Epithelial cell of proximal tubule (primary cell): ENCODE data around the gene TAX1BP1. TPM values are rescaled to one million over a fixed set of nuclear protein-coding genes. Genes with fewer than 3 reads are reported as not detected.
"Not testable (repeated sequence)": the region's sequence is repeated elsewhere in the genome, so short reads cannot be mapped to it uniquely, and the experiment has no call there.

ENCODE experiments used
- DNase-seq: peaks from one replicate; pipeline ENCODE4 v3.0.0-alpha.2; 2011; ENCODE audit warnings: low read depth
- H3K4me3 ChIP-seq: 2 replicates; pipeline ENCODE4 v1.5.1; 2011; ENCODE audit warnings: low read depth, mild to moderate bottlenecking, low read length
- total RNA-seq: library from RNA; depleted of rRNA; stranded (reverse); fragments of >200 nt; gene quantifications from 2 replicates; pipeline ENCODE4 v1.2.3, GENCODE V29; 2015
- TF ChIP-seq, protein P1 (sequence below): conservative IDR thresholded peaks from 2 replicates; pipeline ENCODE4 v1.5.1; 2012; ENCODE audit warnings: low read depth, mild to moderate bottlenecking, low read length

The TAX1BP1 gene
- total RNA-seq, 1 donor from 2014 or later: 63.1 TPM

DNA sequence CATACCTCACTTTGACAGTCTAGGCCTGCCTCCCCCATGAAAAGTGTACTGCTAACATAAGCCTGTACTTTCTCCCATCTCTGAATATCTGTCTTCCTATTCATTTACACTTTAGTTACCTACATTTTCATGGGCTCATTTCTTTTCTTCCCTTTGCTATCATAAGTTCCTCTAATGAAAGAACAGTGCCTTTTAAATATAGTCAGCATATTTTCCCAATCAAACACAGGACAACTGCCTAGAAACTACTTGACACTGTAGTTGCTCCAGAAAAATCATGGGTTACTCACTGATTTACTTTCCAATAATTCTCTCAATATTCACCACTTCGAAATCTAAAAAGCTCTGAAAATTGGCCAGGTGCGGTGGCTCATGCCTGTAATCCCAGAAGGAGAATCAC is 2.8 kb upstream of the TAX1BP1 start:
- no peak overlapping the region for H3K4me3 ChIP-seq
- TF ChIP-seq, protein P1, sequence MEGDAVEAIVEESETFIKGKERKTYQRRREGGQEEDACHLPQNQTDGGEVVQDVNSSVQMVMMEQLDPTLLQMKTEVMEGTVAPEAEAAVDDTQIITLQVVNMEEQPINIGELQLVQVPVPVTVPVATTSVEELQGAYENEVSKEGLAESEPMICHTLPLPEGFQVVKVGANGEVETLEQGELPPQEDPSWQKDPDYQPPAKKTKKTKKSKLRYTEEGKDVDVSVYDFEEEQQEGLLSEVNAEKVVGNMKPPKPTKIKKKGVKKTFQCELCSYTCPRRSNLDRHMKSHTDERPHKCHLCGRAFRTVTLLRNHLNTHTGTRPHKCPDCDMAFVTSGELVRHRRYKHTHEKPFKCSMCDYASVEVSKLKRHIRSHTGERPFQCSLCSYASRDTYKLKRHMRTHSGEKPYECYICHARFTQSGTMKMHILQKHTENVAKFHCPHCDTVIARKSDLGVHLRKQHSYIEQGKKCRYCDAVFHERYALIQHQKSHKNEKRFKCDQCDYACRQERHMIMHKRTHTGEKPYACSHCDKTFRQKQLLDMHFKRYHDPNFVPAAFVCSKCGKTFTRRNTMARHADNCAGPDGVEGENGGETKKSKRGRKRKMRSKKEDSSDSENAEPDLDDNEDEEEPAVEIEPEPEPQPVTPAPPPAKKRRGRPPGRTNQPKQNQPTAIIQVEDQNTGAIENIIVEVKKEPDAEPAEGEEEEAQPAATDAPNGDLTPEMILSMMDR: no peak
- no peak for DNase-seq

DNA sequence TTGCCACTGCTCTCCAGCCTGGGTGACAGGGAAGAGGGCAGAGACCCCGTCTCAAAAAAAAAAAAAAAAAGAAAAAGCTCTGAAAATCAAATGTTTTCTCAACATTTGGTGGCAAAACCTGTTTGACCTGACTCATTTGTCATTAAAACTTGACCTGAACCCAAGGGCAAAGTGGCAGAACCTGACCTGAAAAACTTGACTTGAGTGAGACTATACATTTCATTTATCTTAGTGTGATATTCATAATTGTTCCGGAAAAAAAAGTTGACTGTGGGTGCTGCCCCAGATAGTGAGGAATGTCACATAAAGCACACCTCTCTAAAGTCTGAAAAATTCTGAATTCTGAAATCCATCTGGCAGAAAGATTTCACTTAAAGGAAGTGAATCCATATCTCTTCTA is 2.3 kb upstream of the TAX1BP1 start:
- H3K4me3 ChIP-seq: no peak overlapping the region
- no peak for DNase-seq
- TF ChIP-seq, protein P1: no peak

DNA sequence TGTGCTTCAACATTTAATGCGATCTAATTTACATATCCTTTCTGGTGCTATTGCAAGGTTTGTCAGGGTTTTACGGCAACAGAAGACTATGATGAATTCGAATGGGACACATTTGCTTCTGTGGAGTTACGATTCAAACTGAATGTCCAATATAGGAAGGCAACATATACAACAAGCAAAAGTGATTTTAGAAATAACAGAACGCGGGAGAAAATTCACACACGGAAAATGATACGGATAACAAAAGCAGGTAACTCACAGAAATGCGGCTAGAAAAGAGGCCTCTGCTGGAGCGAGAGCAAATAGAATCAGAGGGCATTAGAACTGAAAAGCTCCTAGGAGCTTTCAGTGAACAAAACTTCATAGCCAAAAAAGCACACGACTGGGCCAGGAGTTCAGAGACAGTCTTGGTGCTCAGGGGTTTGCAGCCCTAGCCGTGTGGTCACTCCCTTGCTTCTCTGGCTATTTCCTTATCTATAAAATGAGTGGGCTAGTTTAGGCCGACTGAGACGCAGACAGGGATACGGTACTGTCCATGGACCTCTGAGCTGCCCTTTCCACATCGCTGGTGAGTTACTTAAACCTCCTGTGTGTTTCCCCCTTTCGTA is 557 bp upstream of the TAX1BP1 start:
- DNase-seq: peak; percentile 35
- TF ChIP-seq, protein P1: no peak
- peak overlapping the region; percentile 90 for H3K4me3 ChIP-seq

DNA sequence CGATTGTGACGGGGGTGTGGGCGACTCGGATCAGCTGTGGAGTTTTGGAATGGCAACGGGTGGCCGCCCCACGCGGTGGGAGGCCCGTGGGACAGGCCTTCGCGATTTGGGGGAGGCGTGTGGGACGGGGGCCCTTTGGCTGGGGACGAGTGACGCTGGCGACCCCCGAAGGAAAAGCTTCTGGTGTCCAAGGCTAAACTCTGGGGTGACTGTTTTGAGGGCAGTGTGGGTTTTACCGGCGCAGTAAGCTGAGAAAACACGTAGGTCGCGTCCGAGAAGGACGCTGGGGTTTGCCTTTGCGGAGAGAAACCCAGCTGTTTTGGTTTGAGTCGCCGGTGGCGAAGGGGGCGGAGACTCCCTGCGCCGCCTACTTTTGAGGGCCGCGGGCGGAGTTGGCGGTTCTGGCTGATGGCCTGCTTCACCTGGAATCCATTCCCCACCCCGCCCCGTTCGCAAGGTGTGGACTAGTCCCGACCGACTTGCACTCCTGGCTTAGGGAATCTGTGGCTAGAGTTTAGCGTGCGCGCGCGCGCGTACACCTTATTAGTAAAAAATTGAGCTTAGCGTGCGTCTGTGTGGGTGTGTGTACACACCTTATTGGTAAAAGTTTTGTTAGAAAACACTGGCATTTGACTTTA is 606 bp downstream of the TAX1BP1 start:
- peak; percentile 23 for DNase-seq
- TF ChIP-seq, protein P1: no peak

DNA sequence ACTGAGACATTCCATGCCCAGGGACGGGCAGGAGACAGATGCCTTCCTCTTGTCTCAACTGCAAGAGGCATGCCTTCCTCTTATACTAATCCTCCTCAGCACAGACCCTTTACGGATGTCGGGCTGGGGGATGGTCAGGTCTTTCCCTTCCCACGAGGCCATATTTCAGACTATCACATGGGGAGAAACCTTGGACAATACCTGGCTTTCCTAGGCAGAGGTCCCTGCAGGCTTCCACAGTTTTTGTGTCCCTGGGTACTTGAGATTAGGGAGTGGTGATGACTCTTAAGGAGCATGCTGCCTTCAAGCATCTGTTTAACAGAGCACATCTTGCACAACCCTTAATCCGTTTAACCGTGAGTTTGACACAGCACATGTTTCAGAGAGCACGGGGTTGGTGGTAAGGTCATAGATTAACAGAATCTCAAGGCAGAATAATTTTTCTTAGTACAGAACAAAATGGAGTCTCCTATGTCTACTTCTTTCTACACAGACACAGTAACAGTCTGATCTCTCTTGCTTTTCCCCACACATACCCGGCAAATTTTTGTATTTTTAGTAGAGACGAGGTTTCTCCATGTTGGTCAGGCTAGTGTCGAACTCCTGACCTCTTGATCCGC is 2.2 kb downstream of the TAX1BP1 start:
- not testable (repeated sequence) for DNase-seq, H3K4me3 ChIP-seq

More for the DNA sequence above, 606 bp downstream of the TAX1BP1 start:
- H3K4me3 ChIP-seq: peak overlapping the region; percentile 90

DNA sequence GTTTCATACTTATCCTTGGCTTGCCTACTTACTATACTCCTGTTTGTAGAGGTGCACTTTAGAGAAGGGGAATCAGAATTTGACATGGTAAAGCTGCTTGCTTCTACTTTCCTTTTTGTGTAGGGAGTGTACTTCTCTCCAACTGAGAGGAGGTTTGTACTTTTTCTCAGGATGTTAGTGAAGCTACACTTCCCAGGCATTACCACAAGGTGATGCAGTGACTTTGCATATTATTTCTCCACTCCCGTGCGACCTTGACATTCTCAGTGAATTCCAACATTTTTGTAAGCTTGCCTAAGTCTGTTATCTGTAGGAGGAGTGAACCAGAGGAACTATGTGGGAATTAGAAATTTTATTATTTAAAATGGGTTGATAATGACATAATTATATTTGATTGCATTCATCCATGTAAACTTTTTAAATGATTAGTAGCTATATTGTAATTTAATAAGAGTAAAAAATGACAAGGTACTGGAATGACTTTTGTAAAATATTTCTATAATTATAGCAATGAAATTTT is 5.2 kb downstream of the TAX1BP1 start:
- peak; percentile 46 for DNase-seq
- TF ChIP-seq, protein P1: peak; percentile 79
- no peak overlapping the region for H3K4me3 ChIP-seq

DNA sequence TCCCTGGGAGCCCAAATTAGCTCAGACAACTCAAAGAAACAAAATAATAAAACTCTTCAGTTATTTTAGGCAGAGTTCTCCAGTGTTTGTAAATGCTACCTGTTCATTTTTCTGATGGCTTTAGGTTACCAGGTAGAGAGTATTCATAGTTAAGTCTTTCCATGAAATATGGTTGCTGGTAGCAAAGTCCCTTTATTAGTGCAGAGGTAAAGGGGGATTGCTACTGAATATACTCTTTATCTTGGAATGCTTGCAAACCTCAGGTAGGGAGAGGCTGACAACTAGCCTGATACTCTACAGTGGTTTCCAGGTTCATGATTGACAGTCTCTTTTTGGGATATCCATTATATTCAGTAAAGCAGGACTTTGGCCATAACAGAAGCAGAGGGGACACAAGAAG is 6.5 kb downstream of the TAX1BP1 start:
- TF ChIP-seq, protein P1: no peak
- DNase-seq: no peak
- H3K4me3 ChIP-seq: no peak overlapping the region
